K562 (cell line): ENCODE measurements around the gene ANK3. TPM values are rescaled to one million over a fixed set of nuclear protein-coding genes. Genes with fewer than 3 reads are reported as not detected.

Source experiments
- ATAC-seq: fragments of 200-7000 bp; cut with Tn5 transposase; 3 replicates; pipeline ENCODE4 v1.9.1; 2020; ENCODE audit warnings: moderate library complexity
- BruUV-seq: library from RNA; stranded (reverse); fragments of 400-500 nt; replicated peaks from 2 replicates; lab custom pipeline; 2021; lab: Mats Ljungman, UMichigan
- CTCF ChIA-PET: fragments of 300-600 bp; formaldehyde crosslinking; extraction: SDS; loops from one replicate; lab custom pipeline; 2021; ENCODE audit warnings: low intra/inter-chr PET ratio; lab: Yijun Ruan, JAX
- POLR2A ChIA-PET: fragments of 300-600, 350-650 bp; sonication (Branson Sonifier 250); formaldehyde crosslinking; extraction: SDS; loops from one replicate; lab custom pipeline; 2021; ENCODE audit warnings: antibody characterized with exemption, inconsistent platforms; lab: Yijun Ruan, JAX
- DNase-seq, 4 experiments: peaks; one replicate each; pipeline versions ENCODE4 v3.0.0 to v3.0.0-alpha.2; 2011 to 2018; ENCODE audit warnings: low spot score in 3 of 4, mixed read lengths in 3 of 4; ENCODE audit errors: extremely low read depth in 1 of 4
- FAIRE-seq: peaks from 2 replicates; lab custom pipeline; 2011; peaks lifted over from hg19 to GRCh38; lab: Jason Lieb, UNC
- H2AFZ ChIP-seq: 2 replicates; pipeline ENCODE4 v1.6.0; 2011; ENCODE audit warnings: low read depth, low read length, control low read depth, inconsistent platforms
- H3K27ac ChIP-seq: fragments of 200-600 bp; 3 replicates; pipeline ENCODE4 v1.8.0; 2011; ENCODE audit warnings: low read depth, mild to moderate bottlenecking, control low read depth, inconsistent platforms, low read length, moderate library complexity, mixed read lengths; ENCODE audit errors: extremely low read depth
- H3K27me3 ChIP-seq, 2 experiments: fragments of 300-600 bp in 1 of 2; 2 replicates in 1 of 2; 3 replicates in 1 of 2; pipeline versions ENCODE4 v1.6.0 to v1.8.0; 2011; ENCODE audit warnings: inconsistent platforms in 2 of 2, low read length in 2 of 2, mild to moderate bottlenecking in 1 of 2, mixed read lengths in 1 of 2, moderate library complexity in 1 of 2; ENCODE audit not compliant: control insufficient read depth in 2 of 2, insufficient read depth in 2 of 2
- H3K36me3 ChIP-seq: fragments of 300-600 bp; 3 replicates; pipeline ENCODE4 v1.8.0; 2011; ENCODE audit warnings: mild to moderate bottlenecking, low read length, inconsistent platforms; ENCODE audit not compliant: control insufficient read depth, insufficient read depth
- H3K4me1 ChIP-seq, 2 experiments: fragments of 200-600 bp in 1 of 2; replicated peaks in 1 of 2; 2 replicates in 1 of 2; 3 replicates in 1 of 2; pipeline versions ENCODE4 v1.5.1 to v1.8.0; 2011; ENCODE audit warnings: inconsistent platforms in 2 of 2, low read length in 2 of 2, mild to moderate bottlenecking in 1 of 2, mixed read lengths in 1 of 2, moderate library complexity in 1 of 2; ENCODE audit not compliant: control insufficient read depth in 2 of 2, insufficient read depth in 2 of 2
- H3K4me2 ChIP-seq: 2 replicates; pipeline ENCODE4 v1.6.1; 2011; ENCODE audit warnings: low read length, control low read depth, inconsistent platforms, mixed read lengths; ENCODE audit not compliant: insufficient read depth
- H3K4me3 ChIP-seq: fragments of 200-600 bp; sonication (generic), shearing (Covaris generic); 2 replicates; pipeline ENCODE4 v1.5.1; 2016; ENCODE audit warnings: control low read depth, inconsistent platforms
- H3K79me2 ChIP-seq: fragments of 200-600 bp; 3 replicates; pipeline ENCODE4 v1.8.0; 2011; ENCODE audit warnings: low read length, inconsistent platforms; ENCODE audit not compliant: control insufficient read depth, insufficient read depth
- H3K9ac ChIP-seq, 2 experiments: 2 replicates each; pipeline versions ENCODE4 v1.6.0 to v1.6.1; 2011; ENCODE audit warnings: low read depth in 2 of 2, low read length in 2 of 2, control low read depth in 1 of 2, inconsistent platforms in 1 of 2, mild to moderate bottlenecking in 1 of 2, mixed read lengths in 1 of 2; ENCODE audit not compliant: insufficient read depth in 1 of 2
- H3K9me1 ChIP-seq: one replicate; pipeline ENCODE4 v1.6.0; 2011; ENCODE audit warnings: inconsistent platforms, mild to moderate bottlenecking, low read length, moderate library complexity; ENCODE audit not compliant: control insufficient read depth, insufficient read depth
- H3K9me3 ChIP-seq: replicated peaks from 2 replicates; pipeline ENCODE4 v1.5.1; 2011; ENCODE audit warnings: low read depth, low read length, inconsistent platforms; ENCODE audit not compliant: control insufficient read depth, insufficient read depth
- H4K20me1 ChIP-seq: replicated peaks from 2 replicates; pipeline ENCODE4 v1.6.1; 2011; ENCODE audit warnings: low read length, inconsistent platforms, mixed read lengths; ENCODE audit not compliant: control insufficient read depth, insufficient read depth
- ARID3A ChIP-seq: IDR thresholded peaks from 2 replicates; pipeline ENCODE4 v1.6.1; 2012; ENCODE audit warnings: low read depth, low read length, improper control_type of control experiment, borderline replicate concordance
- CEBPB ChIP-seq: fragments of 450-650 bp; IDR thresholded peaks from 2 replicates; pipeline ENCODE4 v1.6.1; 2016; ENCODE audit warnings: missing genetic modification characterization, missing compliant biosample characterization
- E2F5 ChIP-seq: sonication (generic); formaldehyde crosslinking; IDR thresholded peaks from 2 replicates; pipeline ENCODE4 v1.8.0; 2022; ENCODE audit warnings: mild to moderate bottlenecking, missing genetic modification reagents
- KDM4B ChIP-seq, 2 experiments: fragments of 450-650 bp in 1 of 2; sonication (generic) in 1 of 2; IDR thresholded peaks; 2 replicates each; pipeline ENCODE4 v1.6.1; 2016 to 2017; ENCODE audit warnings: borderline replicate concordance in 2 of 2, antibody characterized with exemption in 1 of 2, low read depth in 1 of 2, mild to moderate bottlenecking in 1 of 2
- NEUROD1 ChIP-seq: fragments of 150-350 bp; IDR thresholded peaks from 2 replicates; pipeline ENCODE4 v1.6.1; 2014; ENCODE audit warnings: borderline replicate concordance, low read length, low read depth; ENCODE audit not compliant: partially characterized antibody
- PCBP1 ChIP-seq: fragments of 200-400 bp; formaldehyde crosslinking; IDR thresholded peaks from 2 replicates; pipeline ENCODE4 v1.6.1; 2018; ENCODE audit warnings: mild to moderate bottlenecking, low read depth, low read length; ENCODE audit not compliant: poor library complexity, severe bottlenecking
- PYGO2 ChIP-seq: fragments of 450-650 bp; IDR thresholded peaks from 2 replicates; pipeline ENCODE4 v1.6.1; 2016; ENCODE audit warnings: mild to moderate bottlenecking, missing genetic modification characterization, moderate library complexity, missing compliant biosample characterization
- SMARCC2 ChIP-seq: fragments of 450-650 bp; IDR thresholded peaks from 2 replicates; pipeline ENCODE4 v1.6.1; 2017; ENCODE audit warnings: antibody characterized with exemption, moderate library complexity, mild to moderate bottlenecking, low read depth
- STAG1 ChIP-seq: sonication (generic); formaldehyde crosslinking; IDR thresholded peaks from 2 replicates; pipeline ENCODE4 v1.5.0; 2020; ENCODE audit warnings: missing genetic modification reagents, borderline replicate concordance
- TCFL5 ChIP-seq: fragments of 250-450 bp; sonication (Bioruptor Pico); conservative IDR thresholded peaks from 2 replicates; pipeline ENCODE4 v1.6.1; 2021; ENCODE audit warnings: mild to moderate bottlenecking, moderate library complexity, matching md5 sums
- XRCC3 ChIP-seq: fragments of 450-650 bp; IDR thresholded peaks from 2 replicates; pipeline ENCODE4 v1.6.1; 2017; ENCODE audit warnings: mild to moderate bottlenecking, moderate library complexity
- ZKSCAN8 ChIP-seq: fragments of 200-800 bp; sonication (Bioruptor generic); IDR thresholded peaks from 2 replicates; pipeline ENCODE4 v1.6.1; 2016; ENCODE audit warnings: missing genetic modification characterization, missing compliant biosample characterization
- ZMIZ1 ChIP-seq, 2 experiments: fragments of 150-350 bp in 1 of 2; IDR thresholded peaks; 2 replicates each; pipeline ENCODE4 v1.6.1; 2012 to 2016; ENCODE audit warnings: low read depth in 2 of 2, low read length in 2 of 2, mild to moderate bottlenecking in 1 of 2, moderate library complexity in 1 of 2
- ZNF146 ChIP-seq: IDR thresholded peaks from one replicate; pipeline ENCODE4 v1.6.1; 2018; ENCODE audit warnings: missing compliant biosample characterization; ENCODE audit not compliant: unreplicated experiment
- ZNF3 ChIP-seq: fragments of 250-450 bp; sonication (Bioruptor Pico); IDR thresholded peaks from 2 replicates; pipeline ENCODE4 v1.5.0; 2021; ENCODE audit warnings: mild to moderate bottlenecking, moderate library complexity
- ZNF586 ChIP-seq: fragments of 450-650 bp; formaldehyde crosslinking; conservative IDR thresholded peaks from 2 replicates; pipeline ENCODE4 v1.4.0; 2020; ENCODE audit warnings: mild to moderate bottlenecking, moderate library complexity
- WGBS: fragments of 100-300 bp; shearing (Covaris generic); methylation state at CpG from one replicate; pipeline ENCODE4 v1.1.6; 2016; ENCODE audit warnings: low coverage, mixed read lengths; ENCODE audit not compliant: insufficient coverage; ENCODE audit errors: missing lambda C conversion rate; 5-methylcytosine and 5-hydroxymethylcytosine counted together
- in situ Hi-C: fragments of 300-500 bp; cut with MboI; formaldehyde crosslinking; loops from 4 replicates; pipeline ENCODE4 v1.15.0; 2018; ENCODE audit warnings: inconsistent platforms, mixed read lengths
- intact Hi-C: fragments of 100-400 bp; cut with micrococcal nuclease; formaldehyde crosslinking; loops from 2 replicates; pipeline ENCODE4 v1.14.2; 2022
- polyA plus RNA-seq, 8 experiments: library from polyadenylated mRNA; depleted of rRNA in 4 of 8; stranded (reverse) in 5 of 8; unstranded in 3 of 8; fragments of >200 nt; fragmentation: Nextera tagmentation in 2 of 8; fragmentation: Illumina TruSeq in 1 of 8; extraction: Ambion mirVana in 2 of 8; extraction: Trizol in 1 of 8; gene quantifications; 2 replicates each; pipeline versions ENCODE4 v1.2.1 to v1.2.3, GENCODE V29; 2011 to 2014; ENCODE audit warnings: inconsistent platforms in 1 of 8, missing spikeins in 1 of 8
- total RNA-seq, 7 experiments: library from RNA; depleted of rRNA in 6 of 7; stranded (reverse); fragments of >200 nt in 6 of 7; fragmentation: Illumina TruSeq in 2 of 7; extraction: Trizol in 2 of 7; gene quantifications; 2 replicates each; pipeline versions ENCODE4 v1.2.1 to v1.2.3, GENCODE V29; 2011 to 2021; ENCODE audit warnings: low replicate concordance in 1 of 7

ANK3 gene
- total and polyA plus RNA-seq, 9 of the 15 experiments (the other 6 are each of a cell fraction or from before 2014, with no cell fraction given), result 10.0 to 32.3 (median 17.9) TPM

GRCh38 chr10:60331886-60332285 lies 57.8 kb downstream of the ANK3 start (continued):
- TF ChIP-seq XRCC3 (no peak), ZKSCAN8 (CRISPR knock-in tag) (no peak), TCFL5 (no peak), NEUROD1 (no peak), CEBPB (no peak), ZNF3 (CRISPR knock-in tag) (no peak), PCBP1 (no peak), STAG1 (no peak), ZNF586 (CRISPR knock-in tag) (no peak), PYGO2 (no peak), E2F5 (no peak)
- TF ChIP-seq, all 486 proteins: peak for 5

GRCh38 chr10:60323162-60323561 lies 66.5 kb downstream of the ANK3 start:
- intact Hi-C loops, result no loop called here
- H3K4me2 ChIP-seq, result no peak overlapping the region
- 0 out of 2 replicates have a peak overlapping the region, but pooled peaks have one; percentile 27 for H2AFZ ChIP-seq
- H3K27ac ChIP-seq, result no peak overlapping the region
- no peaks in the 10 kb centered on the region for H4K20me1 ChIP-seq
- no peak overlapping the region for H3K9ac ChIP-seq
- CTCF ChIA-PET, result no interaction called here
- BruUV-seq, result no TSS peak
- ATAC-seq, result peak; percentile 41; the same call in 1 of the 3 replicates
- no peaks in the 10 kb centered on the region for H3K9me3 ChIP-seq
- no peaks in the 10 kb centered on the region for H3K4me1 ChIP-seq
- in situ Hi-C loops, result no loop called here
- H3K79me2 ChIP-seq, result no peaks in the 10 kb centered on the region
- FAIRE-seq, result no peak
- no peak overlapping the region for H3K4me3 ChIP-seq
- WGBS, result 25% methylated on average over 2 of the region's 2 CpGs
- DNase-seq, result no peak
- no peaks in the 10 kb centered on the region for H3K36me3 ChIP-seq
- H3K9me1 ChIP-seq, result no peaks in the 10 kb centered on the region
- no peaks in the 10 kb centered on the region for H3K27me3 ChIP-seq
- POLR2A ChIA-PET, result interaction anchor here (0.7 kb wide), 1 partner anchor 36 kb away, joined by 3 read pairs; no protein-coding TSS in a partner anchor
- TF ChIP-seq SMARCC2 (no peak), ARID3A (no peak), ZNF146 (CRISPR knock-in tag) (no peak), KDM4B (IDR thresholded peaks at IDR 0.05; ENCODE audit: borderline replicate concordance in 2 of 2, low read depth in 1 of 2) (no peak), TCFL5 (no peak), ZMIZ1 (IDR thresholded peaks at IDR 0.05; ENCODE audit: low read depth in 2 of 2, low read length in 2 of 2) (no peak)
